ENCODE measurements around the gene FOXL2.

- no peak for TF ChIP-seq CTCF (IDR thresholded peaks at IDR 0.05)
- TF ChIP-seq POLR2A (IDR thresholded peaks at IDR 0.05) = no peak
These were observed 8.7 kb downstream of the FOXL2 start for GRCh38 chr3:138938056-138938876.

Data from thyroid gland (tissue), 4 donors.